Fibroblast of the aortic adventitia (primary cell): ENCODE data around the gene CMC1. TPM values are rescaled to one million over a fixed set of nuclear protein-coding genes. Genes with fewer than 3 reads are reported as not detected.

Experiments
- DNase-seq: peaks from one replicate; pipeline ENCODE4 v3.0.0-alpha.2; 2010; ENCODE audit warnings: low read depth
- H3K4me3 ChIP-seq: 2 replicates; pipeline ENCODE4 v1.5.1; 2011; ENCODE audit warnings: low read depth, mild to moderate bottlenecking, control low read depth, low read length, moderate library complexity
- total RNA-seq: library from RNA; depleted of rRNA; stranded (reverse); fragments of >200 nt; gene quantifications from 2 replicates; pipeline ENCODE4 v1.2.3, GENCODE V29; 2012; ENCODE audit warnings: low replicate concordance
- TF ChIP-seq, protein P1 (sequence below): IDR thresholded peaks from 2 replicates; pipeline ENCODE4 v1.5.1; 2011; ENCODE audit warnings: mild to moderate bottlenecking, low read length, control low read depth, inconsistent platforms; ENCODE audit not compliant: insufficient read depth

The CMC1 gene
- total RNA-seq, 1 donor: 8.5 TPM

DNA sequence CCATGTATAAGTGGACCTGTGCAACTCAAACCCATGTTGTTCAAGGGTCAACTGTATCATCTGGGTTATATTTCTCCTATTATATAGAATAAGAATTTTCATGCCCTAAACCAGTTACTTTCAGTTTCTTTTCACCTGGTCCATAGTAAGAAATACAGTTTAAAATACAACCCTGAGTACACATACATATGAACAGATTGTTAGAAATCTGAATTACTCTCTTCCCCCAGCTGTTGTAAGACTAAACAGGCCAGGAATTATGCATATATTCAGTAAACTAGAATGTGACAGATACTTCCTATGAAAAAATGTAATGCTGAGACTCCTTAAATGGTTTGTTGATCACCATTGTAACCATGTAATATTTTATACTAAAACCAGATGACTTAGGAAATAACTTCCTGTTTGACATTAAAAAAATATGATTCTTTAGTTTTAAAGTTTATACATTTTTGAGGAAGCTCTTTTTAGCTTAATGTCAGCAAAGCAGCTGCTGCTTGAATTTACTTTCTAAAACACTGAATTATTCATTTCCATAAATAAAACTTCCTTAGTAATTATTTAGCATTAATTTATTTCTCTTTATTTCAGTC lies 54.6 kb downstream of the CMC1 start:
- H3K4me3 ChIP-seq: no peak overlapping the region
- peak; percentile 15 for DNase-seq
- TF ChIP-seq, protein P1, sequence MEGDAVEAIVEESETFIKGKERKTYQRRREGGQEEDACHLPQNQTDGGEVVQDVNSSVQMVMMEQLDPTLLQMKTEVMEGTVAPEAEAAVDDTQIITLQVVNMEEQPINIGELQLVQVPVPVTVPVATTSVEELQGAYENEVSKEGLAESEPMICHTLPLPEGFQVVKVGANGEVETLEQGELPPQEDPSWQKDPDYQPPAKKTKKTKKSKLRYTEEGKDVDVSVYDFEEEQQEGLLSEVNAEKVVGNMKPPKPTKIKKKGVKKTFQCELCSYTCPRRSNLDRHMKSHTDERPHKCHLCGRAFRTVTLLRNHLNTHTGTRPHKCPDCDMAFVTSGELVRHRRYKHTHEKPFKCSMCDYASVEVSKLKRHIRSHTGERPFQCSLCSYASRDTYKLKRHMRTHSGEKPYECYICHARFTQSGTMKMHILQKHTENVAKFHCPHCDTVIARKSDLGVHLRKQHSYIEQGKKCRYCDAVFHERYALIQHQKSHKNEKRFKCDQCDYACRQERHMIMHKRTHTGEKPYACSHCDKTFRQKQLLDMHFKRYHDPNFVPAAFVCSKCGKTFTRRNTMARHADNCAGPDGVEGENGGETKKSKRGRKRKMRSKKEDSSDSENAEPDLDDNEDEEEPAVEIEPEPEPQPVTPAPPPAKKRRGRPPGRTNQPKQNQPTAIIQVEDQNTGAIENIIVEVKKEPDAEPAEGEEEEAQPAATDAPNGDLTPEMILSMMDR: no peak

DNA sequence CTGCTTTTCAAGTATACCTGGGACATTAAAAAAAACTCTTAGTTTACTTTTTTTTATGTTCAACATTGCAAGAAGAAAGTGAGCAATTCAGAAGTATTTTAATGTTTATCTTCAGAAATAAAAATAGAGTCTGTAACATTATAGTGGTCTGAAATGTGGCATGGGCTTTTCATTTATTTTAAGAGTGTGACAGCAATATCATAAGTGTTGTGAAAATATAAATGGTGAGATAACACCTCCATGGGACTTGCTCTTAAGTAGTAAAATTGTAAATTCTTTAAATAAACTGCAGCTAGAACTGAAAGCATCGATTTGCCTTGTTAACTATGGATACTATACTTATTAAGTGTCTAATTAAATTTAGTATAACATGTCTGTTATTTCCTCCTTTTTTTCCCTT lies 58.3 kb downstream of the CMC1 start:
- DNase-seq: no peak
- no peak overlapping the region for H3K4me3 ChIP-seq
- TF ChIP-seq, protein P1: no peak

DNA sequence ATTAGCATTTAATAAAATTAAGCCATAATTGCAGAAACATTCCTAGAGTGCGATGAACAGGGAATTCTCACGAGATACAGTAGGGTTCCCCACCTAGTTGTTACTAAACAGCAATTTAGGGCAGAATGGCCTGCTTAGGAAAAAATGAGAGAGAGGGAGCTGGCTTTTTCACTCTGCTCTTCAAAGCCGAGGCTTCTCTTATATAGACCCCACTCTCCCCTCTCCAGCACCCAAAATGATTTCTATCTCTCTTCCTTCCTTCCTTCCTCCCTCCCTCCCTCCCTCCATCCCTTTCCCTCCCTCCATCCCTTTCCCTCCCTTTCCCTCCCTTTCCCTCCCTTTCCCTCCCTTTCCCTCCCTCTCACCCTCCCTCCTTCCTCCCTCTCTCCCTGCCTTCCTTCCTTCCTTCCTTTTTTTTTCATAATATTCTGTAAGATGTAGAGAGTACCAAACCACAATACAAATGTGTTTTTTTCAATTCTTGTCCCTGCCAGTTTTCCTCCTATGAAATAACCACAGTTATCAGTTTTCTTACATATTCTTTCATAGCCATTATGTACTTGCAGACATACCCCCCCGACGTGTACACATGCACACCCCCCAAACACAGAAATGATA lies 59.0 kb downstream of the CMC1 start:
- DNase-seq: no peak
- H3K4me3 ChIP-seq: no peak overlapping the region
- TF ChIP-seq, protein P1: no peak

DNA sequence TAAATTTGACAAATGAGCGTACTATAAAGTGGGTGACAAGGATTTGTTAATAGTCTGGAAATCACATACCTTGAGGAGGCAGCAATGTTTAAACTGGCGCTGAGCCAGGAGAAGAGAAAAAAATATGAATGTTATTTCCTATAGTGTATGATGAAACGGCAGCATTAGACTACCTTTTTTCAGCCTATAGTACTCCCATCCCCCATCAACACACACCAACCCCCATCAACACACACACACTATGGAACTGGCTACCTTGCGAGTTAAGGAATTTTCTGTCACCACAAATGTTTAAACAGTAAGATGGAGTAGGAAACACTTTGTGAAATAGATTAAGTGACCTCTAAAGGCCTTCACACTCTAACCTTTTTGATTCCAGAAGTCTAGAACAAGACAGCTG lies 60.3 kb downstream of the CMC1 start:
- no peak overlapping the region for H3K4me3 ChIP-seq
- no peak for DNase-seq
- TF ChIP-seq, protein P1: no peak

DNA sequence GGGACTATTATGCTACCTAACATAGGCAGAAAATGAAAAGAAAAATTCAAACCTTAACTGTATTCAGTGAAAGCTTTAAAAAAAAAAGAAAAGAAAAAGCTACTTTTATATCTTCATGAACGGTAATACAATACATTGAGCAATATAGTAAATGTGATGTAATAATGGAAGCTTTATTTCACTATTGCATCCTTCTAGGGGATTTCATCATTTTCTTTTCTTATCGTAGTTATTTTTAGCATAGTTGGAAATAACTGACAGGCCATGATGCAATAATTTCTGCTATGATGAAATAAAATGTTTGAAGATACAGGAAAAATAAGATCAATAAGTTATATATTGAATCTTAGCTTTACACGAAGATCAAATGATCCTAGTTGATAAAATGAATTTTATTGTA lies 66.8 kb downstream of the CMC1 start:
- H3K4me3 ChIP-seq: no peak overlapping the region
- peak; percentile 33 for DNase-seq
- TF ChIP-seq, protein P1: no peak

DNA sequence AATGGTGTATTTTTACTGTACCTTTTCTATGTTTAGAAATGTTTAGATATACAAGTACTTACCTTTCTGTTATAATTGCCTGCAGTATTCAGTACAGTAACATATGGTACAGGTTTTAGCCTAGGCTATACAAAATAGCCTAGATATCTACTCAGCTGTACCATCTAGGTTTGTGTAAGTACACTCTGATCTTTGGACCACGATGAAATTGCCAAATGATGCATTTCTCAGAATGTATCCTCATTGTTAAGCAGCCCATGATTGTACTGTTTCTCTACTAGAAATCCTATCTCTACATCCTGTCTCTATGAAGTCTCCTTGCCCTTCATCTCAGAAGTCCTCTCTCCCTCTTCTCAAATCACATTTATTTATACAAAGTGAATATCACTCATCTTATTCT lies 74.3 kb downstream of the CMC1 start:
- TF ChIP-seq, protein P1: no peak
- no peak overlapping the region for H3K4me3 ChIP-seq
- DNase-seq: no peak

DNA sequence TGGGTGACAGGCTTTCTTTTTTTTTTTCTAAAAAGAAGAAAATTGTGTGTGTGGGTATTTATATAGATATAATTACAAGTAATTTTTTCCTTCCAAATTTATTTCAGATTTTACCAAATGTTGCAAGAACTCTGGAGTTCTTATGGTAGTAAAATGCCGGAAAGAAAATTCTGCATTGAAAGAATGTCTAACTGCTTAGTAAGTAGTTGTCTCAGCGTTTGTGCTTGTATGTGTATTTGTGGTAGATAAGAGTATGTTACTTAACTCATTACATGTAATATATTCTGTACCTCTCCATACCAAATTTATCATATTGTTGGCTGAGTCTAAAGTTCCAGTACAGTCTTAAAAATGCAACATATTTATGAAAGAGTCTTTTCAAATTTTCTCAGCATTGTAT lies 74.8 kb downstream of the CMC1 start:
- DNase-seq: peak; percentile 33
- H3K4me3 ChIP-seq: no peak overlapping the region
- TF ChIP-seq, protein P1: no peak
